ENCODE data around the gene POU2AF3.

POU2AF3 gene

GRCh38 chr11:111353776-111354600, 55.6 kb downstream of the POU2AF3 start:
- no peak for DNase-seq (ENCODE audit: low read depth)

GRCh38 chr11:111354601-111354891, 56.2 kb downstream of the POU2AF3 start:
- DNase-seq (ENCODE audit: low read depth), result no peak

GRCh38 chr11:111355101-111355500, 56.8 kb downstream of the POU2AF3 start:
- DNase-seq (ENCODE audit: low read depth), result no peak

- no peak for DNase-seq (ENCODE audit: low read depth)
Observed at GRCh38 chr11:111355956-111356659, 57.8 kb downstream of the POU2AF3 start.

GRCh38 chr11:111356660-111357048, 58.3 kb downstream of the POU2AF3 start:
- DNase-seq (ENCODE audit: low read depth), result no peak

- no peak for DNase-seq (ENCODE audit: low read depth)
Observed at GRCh38 chr11:111357150-111358037, 59.0 kb downstream of the POU2AF3 start.
